ENCODE results near the gene SSX5. TPM values are rescaled to one million over a fixed set of nuclear protein-coding genes. Genes with fewer than 3 reads are reported as not detected.
"Not testable (repeated sequence)": the region's sequence is repeated elsewhere in the genome, so short reads cannot be mapped to it uniquely, and the experiment has no call there.

Gene SSX5, protein sequence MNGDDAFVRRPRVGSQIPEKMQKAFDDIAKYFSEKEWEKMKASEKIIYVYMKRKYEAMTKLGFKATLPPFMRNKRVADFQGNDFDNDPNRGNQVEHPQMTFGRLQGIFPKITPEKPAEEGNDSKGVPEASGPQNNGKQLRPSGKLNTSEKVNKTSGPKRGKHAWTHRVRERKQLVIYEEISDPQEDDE
- total RNA-seq: not detected
- long read RNA-seq: 0 reads

DNA sequence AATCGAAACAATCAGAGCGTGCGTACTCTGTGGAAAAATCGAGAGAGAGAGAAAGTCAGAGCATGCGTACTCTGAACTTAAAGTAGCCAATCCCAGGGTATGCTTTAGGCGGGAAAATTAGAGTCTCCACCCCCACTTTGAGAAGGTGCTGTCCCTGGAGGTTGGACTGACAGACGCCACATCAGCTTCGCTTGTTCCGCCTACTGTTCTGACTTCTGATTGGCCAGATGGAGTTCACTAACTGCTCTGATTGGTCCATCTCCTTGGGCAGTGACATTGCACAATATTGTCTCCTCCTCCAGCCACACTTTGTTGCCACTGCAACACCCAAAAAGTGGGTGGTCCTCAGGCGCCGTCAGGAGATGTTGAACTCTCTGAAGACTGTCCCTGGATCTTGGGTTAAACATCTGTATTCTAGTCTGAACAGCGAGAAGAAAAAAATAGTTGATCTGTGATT, at the start of gene SSX5:
SSX5 (minus strand) TSS at position 51 of the 457 bp plus-strand sequence. CDS start 1,437 bp downstream, outside the sequence.
- ATAC-seq: no peak
- intact Hi-C loops (cut with DNase I, micrococcal nuclease): no loop called here
- no peak for DNase-seq

DNA sequence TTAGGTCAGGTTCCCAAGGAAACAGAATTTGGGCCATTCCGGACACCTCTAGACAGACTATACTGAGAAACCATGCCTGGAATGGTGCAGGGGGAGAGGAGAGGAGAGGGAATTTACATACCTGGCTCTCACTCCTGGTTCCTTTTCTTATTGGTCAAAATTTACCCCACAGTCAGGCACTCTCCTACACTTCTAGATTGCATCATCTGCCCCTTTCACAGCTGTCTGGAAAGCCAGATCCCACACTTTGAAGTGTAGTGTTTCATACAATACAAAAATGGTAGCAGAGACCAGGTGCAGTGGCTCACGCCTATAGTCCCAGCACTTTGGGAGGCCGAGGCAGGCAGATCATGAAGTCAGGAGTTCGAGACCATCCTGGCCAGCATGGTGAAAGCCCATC, 27.6 kb upstream of the SSX5 start:
- intact Hi-C loops (cut with DNase I, micrococcal nuclease); DNase-seq; ATAC-seq: not testable (repeated sequence)

DNA sequence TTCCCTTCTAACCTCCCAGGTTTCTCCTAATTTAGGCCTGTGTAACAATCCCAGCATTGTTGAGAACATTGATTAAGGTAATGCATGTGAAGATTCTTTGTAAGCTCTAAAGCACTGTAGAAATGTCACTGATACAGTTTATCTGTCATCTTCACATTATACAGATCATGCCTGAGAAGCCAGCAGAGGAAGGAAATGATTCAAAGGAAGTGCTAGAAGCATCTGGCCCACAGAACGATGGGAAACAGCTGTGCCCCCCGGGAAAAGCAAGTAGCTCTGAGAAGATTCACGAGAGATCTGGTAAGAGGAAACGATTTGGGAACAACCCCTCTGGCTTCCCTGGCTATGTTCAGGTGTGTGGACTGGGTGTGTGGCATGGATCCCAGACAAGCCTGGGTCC, 17.7 kb upstream of the SSX5 start:
- DNase-seq; ATAC-seq; intact Hi-C loops (cut with DNase I, micrococcal nuclease): not testable (repeated sequence)

DNA sequence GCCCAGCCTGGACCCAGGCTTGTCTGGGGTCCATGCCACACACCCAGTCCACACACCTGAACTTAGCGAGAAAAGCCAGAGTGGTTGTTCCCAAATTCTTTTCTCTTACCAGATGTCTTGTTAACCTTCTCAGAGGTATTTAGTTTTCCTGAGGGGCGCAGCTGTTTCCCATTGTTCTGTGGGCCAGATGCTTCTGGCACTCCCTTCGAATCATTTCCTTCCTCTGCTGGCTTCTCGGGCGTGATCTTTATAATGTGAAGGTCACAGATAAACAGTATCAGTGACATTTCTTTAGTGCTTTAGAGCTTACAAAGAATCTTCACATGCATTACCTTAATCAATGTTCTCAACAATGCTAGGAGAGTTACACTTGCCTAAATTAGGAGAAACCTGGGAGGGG, 6.6 kb downstream of the SSX5 start:
- ATAC-seq; intact Hi-C loops (cut with DNase I, micrococcal nuclease); DNase-seq: not testable (repeated sequence)

DNA sequence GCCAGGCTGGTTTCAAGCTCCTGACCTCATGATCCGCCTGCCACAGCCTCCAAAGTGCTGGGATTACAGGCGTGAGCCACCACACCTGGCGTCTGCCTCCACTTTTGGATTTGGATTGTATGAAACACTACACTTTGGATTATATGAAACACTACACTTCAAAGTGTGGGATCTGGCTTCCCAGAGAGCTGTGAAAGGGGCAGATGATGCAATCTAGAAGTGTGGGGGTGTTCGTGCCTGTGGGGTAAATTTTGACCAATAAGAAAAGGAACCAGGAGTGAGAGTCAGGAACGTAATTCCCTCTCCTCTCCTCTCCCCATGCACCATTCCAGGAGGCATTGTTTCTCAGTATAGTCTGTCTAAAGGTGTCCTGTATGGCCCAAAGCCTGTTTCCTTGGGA, 14.7 kb downstream of the SSX5 start:
- DNase-seq; ATAC-seq; intact Hi-C loops (cut with DNase I, micrococcal nuclease): not testable (repeated sequence)

DNA sequence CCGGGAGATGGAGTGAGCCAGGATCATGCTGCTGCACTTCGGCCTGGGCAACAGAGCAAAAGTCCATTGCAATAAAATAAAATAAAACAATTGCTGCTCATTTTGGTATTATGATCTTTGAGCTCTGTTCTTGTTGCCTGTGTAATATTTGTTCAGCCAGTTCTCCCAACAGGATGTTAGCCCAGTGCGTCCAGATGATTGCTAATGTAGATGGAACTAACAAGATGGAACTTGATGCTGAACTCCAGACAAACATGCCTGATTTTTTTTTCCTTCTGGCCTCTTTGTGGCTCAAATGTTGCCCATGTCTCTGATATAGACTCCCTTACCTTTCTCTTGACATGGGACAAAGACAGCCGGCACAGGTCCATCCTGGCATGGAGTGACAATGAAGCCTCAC, 15.8 kb downstream of the SSX5 start:
- intact Hi-C loops (cut with DNase I, micrococcal nuclease): no loop called here
- ATAC-seq (peak; percentile 35), DNase-seq (no peak)

DNA sequence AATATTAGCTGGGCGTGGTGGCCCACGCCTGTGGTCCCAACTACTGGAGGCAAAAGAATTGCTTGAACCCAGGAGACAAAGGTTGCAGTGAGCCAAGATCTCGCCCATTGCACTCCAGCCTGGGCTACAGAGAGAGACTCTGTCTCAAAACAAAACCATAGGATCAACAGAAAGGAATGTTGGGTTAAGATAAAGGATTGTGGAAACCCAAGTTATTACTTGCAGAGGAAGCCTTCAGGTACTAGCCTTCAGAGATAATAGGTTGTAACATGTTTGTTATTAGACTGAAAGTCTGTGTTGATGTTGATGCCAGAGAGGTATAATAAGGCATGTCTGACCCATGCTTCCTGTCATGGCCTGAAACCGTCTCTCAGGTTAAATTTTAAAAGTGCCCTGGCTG, 16.9 kb downstream of the SSX5 start:
- intact Hi-C loops (cut with DNase I, micrococcal nuclease): no loop called here
- DNase-seq: no peak
- ATAC-seq: no peak

DNA sequence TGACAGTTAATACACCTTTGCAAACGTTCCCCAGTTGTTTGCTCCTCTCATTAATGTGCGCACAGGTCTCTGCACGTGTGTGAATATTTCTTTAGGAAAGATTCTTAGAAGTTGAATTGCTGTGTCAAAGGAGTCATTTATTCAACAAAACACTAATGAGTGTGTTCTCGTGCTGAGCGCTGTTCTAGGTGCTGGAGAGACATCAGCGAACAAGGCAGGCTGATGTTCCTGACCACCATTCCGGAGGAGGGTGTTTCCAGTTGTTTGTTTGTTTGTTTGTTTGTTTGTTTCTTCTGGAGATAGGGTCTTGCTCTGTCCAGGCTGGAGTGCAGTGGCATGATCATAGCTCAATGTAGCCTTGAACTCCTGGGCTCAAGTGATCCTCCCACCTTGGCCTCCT, 30.3 kb downstream of the SSX5 start:
- intact Hi-C loops (cut with DNase I, micrococcal nuclease); ATAC-seq; DNase-seq: not testable (repeated sequence)

DNA sequence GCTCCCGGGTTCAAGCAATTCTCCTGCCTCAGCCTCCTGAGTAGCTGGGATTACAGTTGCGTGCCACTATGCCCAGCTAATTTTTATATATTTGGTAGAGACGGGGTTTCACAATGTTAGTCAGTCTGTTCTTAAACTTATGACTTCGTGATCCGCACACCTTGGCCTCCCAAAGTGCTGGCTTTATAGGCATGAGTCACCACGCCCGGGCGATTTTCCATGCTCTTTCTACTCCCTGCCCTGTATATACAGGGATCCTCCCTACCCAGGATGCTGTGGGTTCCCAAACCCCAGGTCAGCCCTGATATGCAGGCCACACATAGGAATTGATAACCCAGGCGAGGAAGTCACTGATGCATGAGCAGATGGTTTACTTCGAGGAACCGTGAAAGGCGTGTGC, 31.4 kb downstream of the SSX5 start:
- intact Hi-C loops (cut with DNase I, micrococcal nuclease): no loop called here
- ATAC-seq: no peak
- no peak for DNase-seq

DNA sequence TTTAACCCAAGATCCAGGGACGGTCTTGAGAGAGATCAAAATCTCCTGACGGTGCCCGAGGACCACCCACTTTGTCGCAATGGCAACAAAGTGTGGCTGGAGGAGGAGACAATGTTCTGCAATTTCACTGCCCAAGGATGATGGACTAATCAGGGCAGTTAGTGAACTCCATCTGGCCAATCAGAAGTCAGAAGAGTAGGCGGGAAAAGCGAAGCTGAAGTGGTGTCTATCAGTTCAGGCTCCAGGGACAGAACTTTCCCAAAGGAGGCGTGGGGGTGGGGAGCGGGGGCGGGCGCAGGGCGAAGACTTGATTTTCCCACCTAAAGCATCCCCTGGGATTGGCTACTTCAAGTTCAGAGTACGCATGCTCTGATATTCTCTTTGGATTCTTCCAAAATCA, 40.6 kb downstream of the SSX5 start:
- DNase-seq (no peak), ATAC-seq (no peak)
- intact Hi-C loops (cut with DNase I, micrococcal nuclease): no loop called here

DNA sequence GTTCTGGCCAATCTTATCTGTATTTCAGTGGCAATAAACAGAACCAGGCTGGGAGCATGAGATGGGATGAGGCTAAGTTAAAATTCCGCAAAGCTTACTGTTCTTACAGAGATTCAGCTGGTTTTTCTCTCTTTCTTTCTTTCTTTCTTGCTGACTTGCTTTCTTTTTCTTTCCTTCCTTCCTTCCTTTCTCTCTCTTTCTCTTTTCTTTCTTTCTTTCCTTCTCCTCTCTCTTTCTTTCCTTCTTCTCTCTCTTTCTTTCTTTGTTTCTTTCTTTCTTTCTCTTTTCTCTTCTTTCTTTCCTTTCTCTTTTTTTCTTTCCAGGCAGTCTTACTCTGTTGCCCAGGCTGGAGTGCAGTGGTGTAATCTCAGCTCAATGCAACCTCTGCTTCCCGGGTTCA, 41.8 kb downstream of the SSX5 start:
- ATAC-seq (no peak), DNase-seq (no peak)
- intact Hi-C loops (cut with DNase I, micrococcal nuclease): no loop called here

DNA sequence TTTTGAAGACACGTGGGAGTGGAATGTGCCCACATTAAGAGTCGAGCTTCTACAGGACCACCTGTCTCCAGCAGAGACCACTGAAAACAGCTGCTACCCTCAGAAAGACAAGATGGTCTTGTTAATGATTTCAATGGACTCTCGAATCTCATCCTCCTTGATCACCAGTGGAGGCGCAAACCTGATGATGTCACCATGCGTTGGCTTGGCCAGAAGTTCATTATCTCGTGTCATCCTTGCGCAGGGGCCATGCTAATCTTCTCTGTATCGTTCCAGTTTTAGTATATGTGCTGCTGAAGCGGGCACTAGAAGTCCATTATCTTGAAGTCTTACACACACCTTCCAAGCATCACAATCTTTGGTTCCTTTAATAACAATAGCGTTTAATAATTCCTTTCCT, 42.8 kb downstream of the SSX5 start:
- no peak for ATAC-seq
- no peak for DNase-seq
- intact Hi-C loops (cut with DNase I, micrococcal nuclease): no loop called here

DNA sequence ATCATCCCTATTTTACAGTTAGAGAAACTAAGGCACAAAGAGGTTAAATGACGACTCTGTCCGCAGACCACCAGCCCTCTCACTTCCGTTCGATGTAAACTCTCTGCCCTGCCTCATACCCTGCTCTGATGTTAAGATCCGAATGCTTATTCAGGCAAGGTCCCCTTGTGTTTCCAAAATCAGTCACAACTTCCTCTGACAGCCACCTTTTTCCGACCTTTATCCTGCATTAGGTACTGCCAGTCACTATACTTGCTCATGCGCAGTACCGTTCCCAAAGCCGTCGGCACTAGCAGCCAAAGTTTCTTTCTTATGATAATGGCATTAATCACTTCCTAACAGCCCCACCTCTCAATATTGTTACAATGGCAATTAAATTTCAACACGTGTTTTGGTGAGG, 53.9 kb downstream of the SSX5 start:
- DNase-seq; ATAC-seq; intact Hi-C loops (cut with DNase I, micrococcal nuclease): not testable (repeated sequence)

DNA sequence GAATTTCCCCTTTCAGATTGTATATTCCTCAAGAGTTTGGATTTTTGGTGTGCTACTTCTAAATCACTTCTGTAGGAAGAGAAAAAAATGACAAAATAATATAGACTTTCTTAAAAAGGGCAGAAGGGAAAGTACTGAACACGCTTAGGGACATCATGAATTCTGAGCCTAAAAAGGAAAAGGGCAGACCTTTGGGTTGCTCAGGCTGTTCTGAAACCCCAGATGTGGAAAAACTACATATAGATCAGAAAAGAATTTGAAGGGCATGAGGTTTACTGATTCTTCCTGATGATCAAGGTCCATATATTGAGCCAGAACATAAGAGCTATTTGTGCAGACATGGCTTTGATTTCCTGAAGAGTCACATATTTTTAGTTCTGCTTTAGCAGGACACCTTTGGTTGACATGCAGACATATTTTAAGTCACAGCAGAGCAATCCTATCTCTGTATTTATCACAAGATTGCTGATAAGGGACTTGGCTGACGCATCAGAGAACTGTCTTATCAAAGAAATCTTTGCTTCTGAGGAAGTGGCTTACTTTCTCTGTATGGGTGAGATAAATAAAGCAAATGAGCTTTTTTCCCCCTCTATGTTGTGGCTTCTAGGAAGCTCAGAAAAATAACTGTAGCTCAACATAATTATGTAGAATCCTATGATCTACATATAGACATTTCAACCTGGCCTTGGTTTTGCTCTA, 54.6 kb downstream of the SSX5 start:
- ATAC-seq; intact Hi-C loops (cut with DNase I, micrococcal nuclease): not testable (repeated sequence)

DNA sequence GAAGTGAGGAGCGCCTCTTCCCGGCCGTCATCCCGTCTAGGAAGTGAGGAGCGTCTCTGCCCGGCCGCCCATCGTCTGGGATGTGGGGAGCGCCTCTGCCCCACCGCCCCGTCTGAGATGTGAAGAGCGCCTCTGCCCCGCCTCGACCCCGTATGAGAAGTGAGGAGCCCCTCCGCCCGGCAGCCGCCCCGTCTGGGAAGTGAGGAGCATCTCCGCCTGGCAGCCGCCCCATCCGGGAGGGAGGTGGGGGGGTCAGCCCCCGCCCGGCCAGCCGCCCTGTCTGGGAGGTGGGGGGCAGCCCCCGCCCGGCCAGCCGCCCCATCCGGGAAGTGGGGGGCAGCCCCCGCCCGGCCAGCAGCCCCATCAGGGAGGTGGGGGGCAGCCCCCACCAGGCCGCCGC, 57.5 kb downstream of the SSX5 start:
- intact Hi-C loops (cut with DNase I, micrococcal nuclease); DNase-seq; ATAC-seq: not testable (repeated sequence)

More for the DNA sequence above, 54.6 kb downstream of the SSX5 start:
- DNase-seq: not testable (repeated sequence)

Other genes starting within 250 kb of the SSX5 start
- gene ZNF182, start 192.8 kb downstream of the SSX5 start, total RNA-seq: 1 to 10 TPM; 3.4 TPM
- not detected for gene SPACA5, start 189.8 kb downstream of the SSX5 start, total RNA-seq
- 1 to 10 TPM; 2.5 to 3.3 TPM for gene ZNF630, start 125.2 kb downstream of the SSX5 start, total RNA-seq
- not detected for gene SPACA5B, start 66.2 kb downstream of the SSX5 start, total RNA-seq
- not detected for gene SSX1, start 58.6 kb upstream of the SSX5 start, total RNA-seq
- gene SSX3, start 159.9 kb upstream of the SSX5 start, total RNA-seq: not detected
- gene SSX4, start 186.7 kb upstream of the SSX5 start, total RNA-seq: not detected
- not detected for gene SSX4B, start 215.2 kb upstream of the SSX5 start, total RNA-seq